GM12864 (cell line): ENCODE results near the gene MAP2K5.

ENCODE experiments used
- DNase-seq: peaks from one replicate; pipeline ENCODE4 v3.0.0-alpha.2; 2011; ENCODE audit warnings: low read depth
- H3K4me3 ChIP-seq: 2 replicates; pipeline ENCODE4 v1.5.1; 2011; ENCODE audit warnings: mild to moderate bottlenecking, low read depth, low read length, control low read depth
- CTCF ChIP-seq: IDR thresholded peaks from 2 replicates; pipeline ENCODE4 v1.5.1; 2011; ENCODE audit warnings: low read depth, mild to moderate bottlenecking, moderate library complexity, low read length, control low read depth, inconsistent platforms; ENCODE audit errors: missing control alignments

Gene MAP2K5

GRCh38 chr15:67512140-67512539 is 30.4 kb upstream of the MAP2K5 start:
- H3K4me3 ChIP-seq = no peak overlapping the region
- no peak for TF ChIP-seq CTCF
- DNase-seq = no peak

- H3K4me3 ChIP-seq = no peak overlapping the region
- TF ChIP-seq CTCF = no peak
- no peak for DNase-seq
Measured at GRCh38 chr15:67512933-67513714, 29.4 kb upstream of the MAP2K5 start.

- H3K4me3 ChIP-seq = no peak overlapping the region
- no peak for TF ChIP-seq CTCF
- DNase-seq = no peak
Measured at GRCh38 chr15:67515090-67515489, 27.4 kb upstream of the MAP2K5 start.

- no peak for TF ChIP-seq CTCF
- no peak overlapping the region for H3K4me3 ChIP-seq
Measured at GRCh38 chr15:67515557-67515956, 26.9 kb upstream of the MAP2K5 start.

GRCh38 chr15:67520321-67521028 is 22.0 kb upstream of the MAP2K5 start:
- H3K4me3 ChIP-seq = peak overlapping the region; percentile 99
- no peak for TF ChIP-seq CTCF
- no peak for DNase-seq

More at GRCh38 chr15:67515557-67515956, 26.9 kb upstream of the MAP2K5 start:
- DNase-seq = no peak

GRCh38 chr15:67521029-67521782 is 21.3 kb upstream of the MAP2K5 start, which contains the start of gene C15orf61:
TSS of gene C15orf61 (plus strand) at chr15:67521131. CDS start at chr15:67521249, 118 bp downstream.
- peak within 1 kb of the TSS; percentile 99 for H3K4me3 ChIP-seq
- peak; percentile 73 for DNase-seq
- no peak for TF ChIP-seq CTCF
